Kidney (tissue), 14 donors: ENCODE measurements around the gene LCLAT1. TPM values are rescaled to one million over a fixed set of nuclear protein-coding genes. Genes with fewer than 3 reads are reported as not detected.

Experiments
- DNase-seq, 5 donors: peaks; one replicate each; pipeline ENCODE4 v3.0.0-alpha.2; 2013 to 2020
- FAIRE-seq: peaks from 2 replicates; lab custom pipeline; 2012; peaks lifted over from hg19 to GRCh38; lab: Jason Lieb, UNC
- H3K27ac ChIP-seq, 2 donors: one replicate each; pipeline ENCODE4 v1.7.0; 2013; ENCODE audit warnings: low read depth in 2 of 2, low read length in 2 of 2, inconsistent platforms in 1 of 2
- H3K27me3 ChIP-seq: one replicate; pipeline ENCODE4 v1.7.1; 2013; ENCODE audit warnings: low read length, inconsistent platforms; ENCODE audit not compliant: control insufficient read depth, insufficient read depth
- H3K36me3 ChIP-seq, 3 donors: one replicate each; pipeline versions ENCODE4 v1.7.0 to v1.7.1; 2013; ENCODE audit warnings: low read length in 3 of 3, control low read depth in 1 of 3, inconsistent platforms in 1 of 3; ENCODE audit not compliant: insufficient read depth in 3 of 3, control insufficient read depth in 2 of 3
- H3K4me1 ChIP-seq, 3 donors: one replicate each; pipeline versions ENCODE4 v1.7.0 to v1.7.1; 2013; ENCODE audit warnings: low read length in 3 of 3, inconsistent platforms in 1 of 3, low read depth in 1 of 3; ENCODE audit not compliant: control insufficient read depth in 2 of 3, insufficient read depth in 2 of 3
- H3K4me3 ChIP-seq, 3 donors: one replicate each; pipeline versions ENCODE4 v1.7.0 to v1.8.1; 2013; ENCODE audit warnings: low read length in 3 of 3, control low read depth in 1 of 3, inconsistent platforms in 1 of 3
- H3K9ac ChIP-seq, 3 donors: one replicate each; pipeline versions ENCODE4 v1.7.0 to v1.7.1; 2013; ENCODE audit warnings: low read length in 3 of 3, control low read depth in 1 of 3, inconsistent platforms in 1 of 3
- H3K9me3 ChIP-seq, 3 donors: one replicate each; pipeline versions ENCODE4 v1.7.0 to v1.7.1; 2013; ENCODE audit warnings: low read length in 3 of 3, control low read depth in 1 of 3, inconsistent platforms in 1 of 3; ENCODE audit not compliant: control insufficient read depth in 2 of 3, insufficient read depth in 1 of 3
- CTCF ChIP-seq: IDR thresholded peaks from 3 replicates; pipeline ENCODE4 v1.5.1; 2012; ENCODE audit warnings: mild to moderate bottlenecking, moderate library complexity, borderline replicate concordance; ENCODE audit not compliant: insufficient read depth; ENCODE audit errors: extremely low read depth
- intact Hi-C: fragments of 100-400 bp; cut with DNase I; formaldehyde crosslinking; loops from one replicate; pipeline ENCODE4 v1.11.1; 2022
- polyA plus RNA-seq: library from polyadenylated mRNA; stranded (reverse); fragments of 350-450 nt; fragmentation: Illumina TruSeq; extraction: RNeasy Lipid Tissue Mini Kit (QIAGEN cat#74804); gene quantifications from one replicate; pipeline ENCODE4 v1.2.3, GENCODE V29; 2014; ENCODE audit warnings: low read depth, low replicate concordance; ENCODE audit not compliant: insufficient read depth
- total RNA-seq: library from RNA; stranded (reverse); fragmentation: NEBNext Ultra II Directional; extraction: Animal tissue kit (Norgen Biotek cat#: 25700); gene quantifications from one replicate; pipeline ENCODE4 v1.2.1, GENCODE V29; 2021
- donor health status: control.
- donor health status: control.
- donor health status: control.
- donor health status: control.
- donor health status: control.
- donor health status: DM: yes; HTN: yes; CAD: no.
- donor health status: Normal renal cell carcinoma (clear cell type).

LCLAT1 gene
- total and polyA plus RNA-seq, 2 donors from 2014 or later = 5.6 to 19.4 TPM

DNA sequence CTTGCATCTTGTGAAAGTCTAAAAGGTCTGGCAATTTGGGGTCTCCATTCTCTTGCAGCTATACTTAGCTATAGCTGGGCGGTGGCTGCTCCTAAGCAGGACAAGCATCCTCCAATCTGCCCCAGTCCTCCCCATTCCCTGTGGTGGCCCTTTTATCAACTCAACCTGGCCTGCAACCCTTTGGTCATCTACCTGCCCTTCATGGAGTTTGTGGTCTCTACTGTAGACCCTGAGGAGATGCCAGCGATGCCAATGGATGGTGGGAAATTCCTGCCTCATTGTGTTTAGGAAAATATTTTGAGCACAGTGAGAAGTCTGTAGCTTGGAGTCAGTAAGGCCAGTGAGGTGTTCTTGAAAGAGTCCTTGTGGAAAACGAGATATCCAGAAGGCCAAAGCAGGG, 216.8 kb downstream of the LCLAT1 start:
- intact Hi-C loops = no loop called here
- H3K27ac ChIP-seq = no peak overlapping the region
- no peaks in the 10 kb centered on the region for H3K27me3 ChIP-seq
- no peaks in the 10 kb centered on the region for H3K4me1 ChIP-seq
- H3K4me3 ChIP-seq = no peak overlapping the region
- DNase-seq = no peak
- no peak overlapping the region for H3K9ac ChIP-seq
- no peaks in the 10 kb centered on the region for H3K9me3 ChIP-seq
- no peaks in the 10 kb centered on the region for H3K36me3 ChIP-seq
- no peak for TF ChIP-seq CTCF
- FAIRE-seq = no peak

- H3K27me3 ChIP-seq = no peaks in the 10 kb centered on the region
- TF ChIP-seq CTCF = no peak
- H3K9ac ChIP-seq = no peak overlapping the region
- intact Hi-C loops = no loop called here
- no peaks in the 10 kb centered on the region for H3K4me1 ChIP-seq
- DNase-seq (no peak), FAIRE-seq (no peak)
- no peak overlapping the region for H3K4me3 ChIP-seq
- no peaks in the 10 kb centered on the region for H3K36me3 ChIP-seq
- no peak overlapping the region for H3K27ac ChIP-seq
- no peaks in the 10 kb centered on the region for H3K9me3 ChIP-seq
These were observed 217.8 kb downstream of the LCLAT1 start for GRCh38 chr2:30664761-30665358.

DNA sequence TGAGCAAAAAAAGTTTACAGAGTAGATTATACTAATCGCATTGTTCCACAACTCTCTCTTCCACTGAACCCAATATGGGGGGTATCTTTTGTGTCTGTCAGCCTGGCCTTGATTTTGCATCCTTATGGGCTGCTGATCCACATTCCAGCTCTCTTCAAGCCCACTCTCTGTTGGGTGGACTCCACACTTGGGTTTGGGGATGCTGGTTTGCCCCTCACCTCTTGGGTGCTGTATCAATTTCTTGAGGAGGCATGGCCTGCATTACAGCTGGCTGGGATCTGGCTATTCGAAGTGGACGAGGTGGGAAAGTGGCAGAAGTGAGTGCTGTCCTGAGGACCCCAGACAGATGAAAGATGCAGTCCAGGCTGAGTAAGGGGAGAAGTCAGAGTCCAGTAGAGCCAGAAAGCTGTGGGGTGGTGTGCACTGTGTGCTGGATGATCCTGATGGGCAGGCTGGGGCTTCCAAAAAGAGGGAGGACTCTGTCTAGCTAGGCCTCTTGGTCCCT, 218.8 kb downstream of the LCLAT1 start:
- Histone ChIP-seq H3K27ac (no peak overlapping the region), H3K4me1 (no peaks in the 10 kb centered on the region), H3K4me3 (no peak overlapping the region), H3K27me3 (no peaks in the 10 kb centered on the region), H3K36me3 (no peaks in the 10 kb centered on the region), H3K9ac (no peak overlapping the region), H3K9me3 (no peaks in the 10 kb centered on the region)
- no peak for TF ChIP-seq CTCF
- FAIRE-seq (no peak), DNase-seq (no peak)
- intact Hi-C loops = no loop called here
